ENCODE data around the gene RNASE7.

Gene RNASE7

DNA sequence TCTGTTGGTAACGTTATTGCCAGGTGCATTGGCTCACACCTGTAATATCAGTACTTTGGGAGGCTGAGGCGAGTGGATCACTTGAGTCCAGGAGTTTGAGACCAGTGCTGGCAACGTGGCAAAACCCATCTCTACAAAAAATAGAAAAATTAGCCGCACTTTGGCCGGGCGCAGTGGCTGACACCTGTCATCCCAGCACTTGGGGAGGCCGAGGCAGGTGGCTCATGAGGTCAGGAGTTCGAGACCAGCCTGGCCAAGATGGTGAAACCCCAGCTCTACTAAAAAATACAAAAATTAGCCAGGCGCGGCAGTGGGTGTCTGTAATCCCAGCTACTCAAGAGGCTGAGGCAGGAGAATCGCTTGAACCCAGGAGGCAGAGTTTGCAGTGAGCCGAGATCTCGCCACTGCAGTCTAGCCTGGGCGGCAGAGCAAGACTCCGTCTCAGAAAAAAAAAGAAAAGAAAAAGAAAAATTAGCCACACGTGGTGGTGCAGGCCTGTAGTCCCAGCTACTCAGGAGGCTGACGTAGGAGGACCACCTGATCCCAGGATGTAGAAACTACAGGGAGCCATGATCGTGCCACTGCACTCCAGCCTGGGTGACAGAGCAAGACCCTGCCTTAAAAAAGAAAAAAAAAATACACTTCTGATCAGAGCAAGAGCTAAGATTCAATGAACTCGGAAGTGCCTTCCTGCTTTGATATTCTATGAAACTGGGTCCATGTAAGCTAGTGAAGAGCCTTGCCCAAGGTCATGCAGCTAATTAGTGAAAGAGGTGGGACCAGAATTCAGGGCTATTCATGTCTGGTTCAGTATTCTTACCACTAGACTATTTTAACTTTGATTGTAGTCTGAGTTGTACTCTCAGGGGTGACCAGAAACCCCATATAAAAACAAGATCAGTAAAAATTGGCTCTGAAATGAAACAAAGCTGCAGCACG is 11.3 kb downstream of the RNASE7 start:
- H3K4me3 ChIP-seq (replicated peaks; ENCODE audit: low read depth, low read length), result no peak overlapping the region
- TF ChIP-seq, protein P1, sequence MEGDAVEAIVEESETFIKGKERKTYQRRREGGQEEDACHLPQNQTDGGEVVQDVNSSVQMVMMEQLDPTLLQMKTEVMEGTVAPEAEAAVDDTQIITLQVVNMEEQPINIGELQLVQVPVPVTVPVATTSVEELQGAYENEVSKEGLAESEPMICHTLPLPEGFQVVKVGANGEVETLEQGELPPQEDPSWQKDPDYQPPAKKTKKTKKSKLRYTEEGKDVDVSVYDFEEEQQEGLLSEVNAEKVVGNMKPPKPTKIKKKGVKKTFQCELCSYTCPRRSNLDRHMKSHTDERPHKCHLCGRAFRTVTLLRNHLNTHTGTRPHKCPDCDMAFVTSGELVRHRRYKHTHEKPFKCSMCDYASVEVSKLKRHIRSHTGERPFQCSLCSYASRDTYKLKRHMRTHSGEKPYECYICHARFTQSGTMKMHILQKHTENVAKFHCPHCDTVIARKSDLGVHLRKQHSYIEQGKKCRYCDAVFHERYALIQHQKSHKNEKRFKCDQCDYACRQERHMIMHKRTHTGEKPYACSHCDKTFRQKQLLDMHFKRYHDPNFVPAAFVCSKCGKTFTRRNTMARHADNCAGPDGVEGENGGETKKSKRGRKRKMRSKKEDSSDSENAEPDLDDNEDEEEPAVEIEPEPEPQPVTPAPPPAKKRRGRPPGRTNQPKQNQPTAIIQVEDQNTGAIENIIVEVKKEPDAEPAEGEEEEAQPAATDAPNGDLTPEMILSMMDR (IDR thresholded peaks at IDR 0.05; ENCODE audit: low read depth, low read length, missing control alignments), result no peak
- DNase-seq (ENCODE audit: extremely low read depth, low read depth), result no peak

DNA sequence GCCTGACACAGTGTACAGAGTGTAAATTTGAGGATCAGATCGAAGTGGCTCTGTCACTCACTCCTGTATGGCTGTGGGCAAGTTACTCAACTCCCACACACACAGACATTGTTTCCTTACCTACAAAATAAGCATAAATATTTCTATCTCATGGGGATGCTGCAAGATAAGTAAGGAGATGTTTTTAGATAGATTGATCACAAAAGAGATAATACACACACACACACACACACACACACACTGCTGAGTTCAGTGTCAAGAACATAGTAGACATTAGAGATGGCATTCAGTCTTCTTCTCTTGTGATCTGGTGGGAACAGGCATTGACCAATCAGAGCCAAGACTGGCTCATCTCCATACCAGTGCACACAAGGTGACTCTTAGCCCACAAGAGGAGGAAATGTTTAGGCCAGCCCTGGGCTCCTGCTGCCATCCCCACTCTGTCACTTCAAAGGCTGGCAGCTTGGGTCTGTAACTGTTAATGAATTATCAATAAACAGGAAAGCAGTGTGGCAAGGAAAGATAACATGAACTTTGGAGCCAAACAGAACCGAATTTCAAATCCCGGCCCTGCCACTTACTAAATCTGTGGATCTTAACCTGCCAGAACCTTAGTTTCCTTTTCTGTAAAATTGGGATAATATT is 12.1 kb downstream of the RNASE7 start:
- DNase-seq (ENCODE audit: extremely low read depth, low read depth), result no peak
- TF ChIP-seq, protein P1 (IDR thresholded peaks at IDR 0.05; ENCODE audit: low read depth, low read length, missing control alignments), result no peak
- H3K4me3 ChIP-seq (replicated peaks; ENCODE audit: low read depth, low read length), result no peak overlapping the region

DNA sequence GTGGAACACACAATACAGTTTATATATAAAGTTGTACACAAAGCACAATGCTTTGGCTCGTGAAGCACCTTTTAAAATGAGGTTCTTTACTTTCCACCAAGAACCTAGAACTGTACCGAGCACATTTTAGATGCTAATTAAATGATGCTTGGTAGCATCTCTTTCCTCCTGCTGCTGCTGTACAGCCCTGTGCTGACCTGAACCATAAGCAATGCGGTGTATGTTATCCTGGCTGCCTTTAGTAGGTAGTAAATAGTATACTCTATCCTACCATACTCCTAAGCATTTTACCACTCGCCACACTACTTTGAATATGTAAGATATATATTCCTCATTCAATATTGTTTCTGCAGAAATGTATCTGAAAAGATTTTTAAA is 12.6 kb downstream of the RNASE7 start:
- TF ChIP-seq, protein P1 (IDR thresholded peaks at IDR 0.05; ENCODE audit: low read depth, low read length, missing control alignments), result no peak
- DNase-seq (ENCODE audit: extremely low read depth, low read depth), result no peak
- H3K4me3 ChIP-seq (replicated peaks; ENCODE audit: low read depth, low read length), result no peak overlapping the region

DNA sequence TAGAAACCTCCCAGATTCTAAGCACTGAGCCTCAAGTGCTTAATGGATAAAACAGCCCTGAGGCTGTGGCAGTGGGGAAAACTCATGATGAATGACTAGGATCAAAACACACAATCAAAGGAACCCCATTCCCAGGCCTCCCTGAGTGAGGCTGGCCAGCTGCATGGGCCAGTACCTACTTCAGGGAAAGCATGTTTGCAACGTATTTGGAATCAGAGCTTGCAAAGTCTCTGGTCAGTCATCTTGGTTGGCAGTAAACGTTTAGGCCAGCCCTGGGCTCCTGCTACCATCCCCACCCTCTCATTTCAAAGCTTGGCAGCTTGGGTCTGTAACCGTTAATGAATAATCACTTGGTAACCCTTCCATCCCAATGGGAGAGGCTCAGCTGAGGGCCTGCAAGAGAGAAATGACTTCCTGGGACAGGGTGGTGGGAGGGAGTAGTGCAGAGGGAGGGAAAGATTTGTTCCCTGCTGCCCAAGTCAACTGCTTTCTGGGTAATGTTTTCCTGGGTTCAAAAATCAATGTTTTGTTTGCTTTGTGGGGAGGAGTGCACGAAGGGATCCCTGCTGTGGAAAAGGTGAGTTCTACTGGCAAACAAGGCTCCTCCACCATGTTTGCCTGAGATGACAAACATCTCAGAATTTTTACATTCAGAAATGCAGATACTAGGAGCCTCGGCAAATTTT is 13.4 kb downstream of the RNASE7 start:
- TF ChIP-seq, protein P1 (IDR thresholded peaks at IDR 0.05; ENCODE audit: low read depth, low read length, missing control alignments), result no peak
- H3K4me3 ChIP-seq (replicated peaks; ENCODE audit: low read depth, low read length), result no peak overlapping the region
- no peak for DNase-seq (ENCODE audit: extremely low read depth, low read depth)

DNA sequence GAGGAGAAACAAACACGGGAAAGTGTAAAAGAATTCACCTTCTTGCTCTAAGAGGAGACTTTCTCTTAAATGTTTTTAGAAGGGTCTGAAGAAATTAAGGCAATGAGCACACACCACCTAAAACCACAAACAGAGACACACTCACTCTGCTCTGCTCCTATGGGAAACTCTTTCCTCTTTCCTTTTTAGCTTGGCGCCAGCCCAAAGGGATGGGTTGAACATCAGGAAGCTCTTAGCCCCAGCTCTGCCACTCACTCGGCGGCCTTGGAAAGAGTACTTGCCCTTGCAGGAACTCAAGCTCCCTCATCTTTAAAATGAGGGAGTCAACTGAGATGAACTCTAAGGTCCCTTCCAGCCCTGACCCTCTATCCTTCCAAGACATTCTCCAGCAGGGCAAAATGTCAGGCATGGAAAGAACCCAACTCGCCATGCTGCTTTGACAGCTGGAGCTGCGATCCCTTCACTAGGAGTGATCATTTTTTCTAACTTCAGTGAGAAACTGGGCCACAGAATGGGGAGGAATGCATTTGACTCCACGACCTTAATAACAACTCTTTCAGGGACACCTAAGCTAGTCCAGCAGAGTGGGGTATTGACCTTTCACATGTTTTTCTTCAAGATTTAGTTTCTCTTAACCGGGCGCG is 14.5 kb downstream of the RNASE7 start:
- no peak for DNase-seq (ENCODE audit: extremely low read depth, low read depth)
- TF ChIP-seq, protein P1 (IDR thresholded peaks at IDR 0.05; ENCODE audit: low read depth, low read length, missing control alignments), result no peak
- H3K4me3 ChIP-seq (replicated peaks; ENCODE audit: low read depth, low read length), result no peak overlapping the region
